GM23248 (cell line): ENCODE measurements around the gene MVB12B. TPM values are rescaled to one million over a fixed set of nuclear protein-coding genes. Genes with fewer than 3 reads are reported as not detected.

Source experiments
- DNase-seq: peaks from one replicate; pipeline ENCODE4 v3.0.0-alpha.2; 2015
- H2AFZ ChIP-seq: fragments of 200-600 bp; sonication (generic); 2 replicates; pipeline ENCODE4 v1.6.1; 2016; ENCODE audit warnings: antibody characterized with exemption
- H3F3A ChIP-seq: fragments of 200-600 bp; sonication (generic); 2 replicates; pipeline ENCODE4 v1.6.1; 2016; ENCODE audit warnings: mild to moderate bottlenecking, antibody characterized with exemption, mixed run types; ENCODE audit not compliant: insufficient read depth
- H3K27ac ChIP-seq: fragments of 200-600 bp; sonication (generic); 2 replicates; pipeline ENCODE4 v1.5.1; 2016; ENCODE audit warnings: mild to moderate bottlenecking
- H3K27me3 ChIP-seq: fragments of 200-600 bp; sonication (generic); replicated peaks from 2 replicates; pipeline ENCODE4 v1.6.1; 2016; ENCODE audit warnings: mild to moderate bottlenecking; ENCODE audit not compliant: insufficient read depth
- H3K36me3 ChIP-seq: fragments of 200-600 bp; sonication (generic); 2 replicates; pipeline ENCODE4 v1.6.1; 2016; ENCODE audit warnings: low read depth, mild to moderate bottlenecking
- H3K4me1 ChIP-seq: fragments of 200-600 bp; sonication (generic); 2 replicates; pipeline ENCODE4 v1.6.1; 2016; ENCODE audit warnings: mild to moderate bottlenecking; ENCODE audit not compliant: insufficient read depth
- H3K4me2 ChIP-seq: fragments of 200-600 bp; sonication (generic); one replicate; pipeline ENCODE4 v1.6.1; 2016; ENCODE audit warnings: mild to moderate bottlenecking; ENCODE audit not compliant: unreplicated experiment
- H3K4me3 ChIP-seq: fragments of 200-600 bp; sonication (generic); 2 replicates; pipeline ENCODE4 v1.5.1; 2016; ENCODE audit warnings: mild to moderate bottlenecking
- H3K79me2 ChIP-seq: fragments of 200-600 bp; sonication (generic); 2 replicates; pipeline ENCODE4 v1.6.1; 2016; ENCODE audit warnings: mild to moderate bottlenecking; ENCODE audit not compliant: insufficient read depth
- H3K9ac ChIP-seq: fragments of 200-600 bp; sonication (generic); 2 replicates; pipeline ENCODE4 v1.6.1; 2016; ENCODE audit warnings: mild to moderate bottlenecking
- H3K9me2 ChIP-seq: fragments of 200-600 bp; sonication (generic); 2 replicates; pipeline ENCODE4 v1.6.1; 2016; ENCODE audit warnings: mixed run types, mild to moderate bottlenecking, moderate library complexity; ENCODE audit not compliant: insufficient read depth
- H3K9me3 ChIP-seq: fragments of 200-600 bp; sonication (generic); one replicate; pipeline ENCODE4 v1.6.1; 2017; ENCODE audit warnings: low read depth
- H4K20me1 ChIP-seq: fragments of 200-600 bp; sonication (generic); 2 replicates; pipeline ENCODE4 v1.6.0; 2016; ENCODE audit not compliant: insufficient read depth
- EZH2 ChIP-seq: fragments of 200-600 bp; sonication (generic); IDR thresholded peaks from 2 replicates; pipeline ENCODE4 v1.6.1; 2018; ENCODE audit warnings: antibody characterized with exemption, mild to moderate bottlenecking; ENCODE audit not compliant: insufficient read depth, poor library complexity, severe bottlenecking
- EZH2phosphoT487 ChIP-seq: fragments of 200-600 bp; sonication (generic); IDR thresholded peaks from 2 replicates; pipeline ENCODE4 v1.6.1; 2018; ENCODE audit warnings: antibody characterized with exemption, moderate library complexity, mild to moderate bottlenecking, low read depth; ENCODE audit not compliant: insufficient read depth
- WGBS, 2 experiments: methylation state at CpG; one replicate each; pipeline ENCODE4 v1.1.6; 2015 to 2017; ENCODE audit warnings: low lambda C conversion rate in 2 of 2, low coverage in 1 of 2; ENCODE audit errors: missing lambda C conversion rate in 2 of 2; 5-methylcytosine and 5-hydroxymethylcytosine counted together
- in situ Hi-C: fragments of 300-500 bp; cut with MboI; formaldehyde crosslinking; loops from 2 replicates; pipeline ENCODE4 v1.15.0; 2020
- polyA plus RNA-seq: library from polyadenylated mRNA; unstranded; fragments of >200 nt; fragmentation: Nextera tagmentation; extraction: Ambion mirVana; gene quantifications from 2 replicates; pipeline ENCODE4 v1.2.1, GENCODE V29; 2016
- total RNA-seq: library from RNA; depleted of rRNA; stranded (reverse); fragments of >200 nt; shearing (Covaris generic); gene quantifications from 2 replicates; pipeline ENCODE4 v1.2.3, GENCODE V29; 2014

The MVB12B gene
- total and polyA plus RNA-seq, 2 experiments from 2014 or later, result 2.4 to 5.5 TPM

DNA sequence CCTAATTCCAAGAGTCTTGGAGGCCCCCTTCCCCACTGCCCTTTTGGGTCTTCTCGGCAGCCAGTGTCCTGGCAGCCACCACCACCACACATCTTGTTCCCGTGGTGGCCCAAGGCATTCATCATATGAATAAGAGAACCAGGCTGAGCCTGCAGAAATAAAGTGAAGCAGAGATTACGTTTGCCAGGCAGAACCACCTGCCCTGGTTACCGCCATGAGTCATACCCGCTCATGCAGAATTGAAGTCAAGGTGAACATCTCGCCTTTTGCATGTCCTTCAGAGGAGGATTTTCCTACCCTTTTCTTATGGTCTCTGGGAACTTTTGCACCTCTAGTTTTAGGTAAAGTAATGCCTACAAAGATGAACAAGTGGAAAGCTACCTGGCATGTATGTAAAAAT is 167.6 kb downstream of the MVB12B start:
- no peak overlapping the region for H3K9ac ChIP-seq
- no peaks in the 10 kb centered on the region for H4K20me1 ChIP-seq
- H3K9me2 ChIP-seq, result no peaks in the 10 kb centered on the region
- H3K4me3 ChIP-seq, result no peak overlapping the region
- in situ Hi-C loops, result loop anchor here (10.0 kb wide), 1 partner anchor 189 kb away; no protein-coding TSS in a partner anchor
- H3K27me3 ChIP-seq, result no peaks in the 10 kb centered on the region
- no peak overlapping the region for H2AFZ ChIP-seq
- H3K27ac ChIP-seq, result no peak overlapping the region
- no peaks in the 10 kb centered on the region for H3K36me3 ChIP-seq
- H3F3A ChIP-seq, result no peaks in the 10 kb centered on the region
- DNase-seq, result no peak
- no peaks in the 10 kb centered on the region for H3K4me1 ChIP-seq
- H3K4me2 ChIP-seq, result no peak overlapping the region
- 87 to 91% methylated on average over 6 of the region's 6 CpGs for WGBS, 2 experiments
- H3K79me2 ChIP-seq, result no peaks in the 10 kb centered on the region
- TF ChIP-seq EZH2phosphoT487 (no peak), EZH2 (no peak)
- H3K9me3 ChIP-seq, result no peaks in the 10 kb centered on the region

DNA sequence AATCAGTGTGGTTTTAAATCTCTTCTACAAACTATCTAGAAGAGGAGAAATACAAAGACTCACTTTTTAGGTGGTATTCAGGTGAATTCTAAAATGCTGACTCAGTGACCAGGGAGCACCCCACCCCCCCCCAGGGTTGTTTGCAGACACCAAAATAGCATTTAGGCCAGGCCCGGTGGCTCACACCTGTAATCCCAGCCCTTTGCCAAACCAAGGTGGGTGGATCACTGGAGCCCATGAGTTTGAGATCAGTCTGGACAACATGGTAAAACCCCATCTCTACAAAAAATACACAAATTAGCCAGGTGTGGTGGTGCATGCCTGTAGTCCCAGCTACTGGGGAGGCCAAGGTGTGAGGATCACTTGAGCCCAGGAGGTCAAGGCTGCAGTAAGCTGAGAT is 168.1 kb downstream of the MVB12B start:
- Histone ChIP-seq H3K4me1 (no peaks in the 10 kb centered on the region), H3K27me3 (no peaks in the 10 kb centered on the region), H3K79me2 (no peaks in the 10 kb centered on the region), H3K4me2 (no peak overlapping the region), H3K4me3 (no peak overlapping the region), H4K20me1 (no peaks in the 10 kb centered on the region), H3K9me3 (no peaks in the 10 kb centered on the region), H3F3A (no peaks in the 10 kb centered on the region), H2AFZ (no peak overlapping the region), H3K9me2 (no peaks in the 10 kb centered on the region), H3K27ac (no peak overlapping the region), H3K9ac (no peak overlapping the region), H3K36me3 (no peaks in the 10 kb centered on the region)
- TF ChIP-seq EZH2phosphoT487, result no peak
- TF ChIP-seq EZH2, result no peak
- in situ Hi-C loops, result loop anchor here (10.0 kb wide), 1 partner anchor 190 kb away; no protein-coding TSS in a partner anchor
- 91 to 100% methylated on average over 1 of the region's 1 CpG for WGBS, 2 experiments
- no peak for DNase-seq

DNA sequence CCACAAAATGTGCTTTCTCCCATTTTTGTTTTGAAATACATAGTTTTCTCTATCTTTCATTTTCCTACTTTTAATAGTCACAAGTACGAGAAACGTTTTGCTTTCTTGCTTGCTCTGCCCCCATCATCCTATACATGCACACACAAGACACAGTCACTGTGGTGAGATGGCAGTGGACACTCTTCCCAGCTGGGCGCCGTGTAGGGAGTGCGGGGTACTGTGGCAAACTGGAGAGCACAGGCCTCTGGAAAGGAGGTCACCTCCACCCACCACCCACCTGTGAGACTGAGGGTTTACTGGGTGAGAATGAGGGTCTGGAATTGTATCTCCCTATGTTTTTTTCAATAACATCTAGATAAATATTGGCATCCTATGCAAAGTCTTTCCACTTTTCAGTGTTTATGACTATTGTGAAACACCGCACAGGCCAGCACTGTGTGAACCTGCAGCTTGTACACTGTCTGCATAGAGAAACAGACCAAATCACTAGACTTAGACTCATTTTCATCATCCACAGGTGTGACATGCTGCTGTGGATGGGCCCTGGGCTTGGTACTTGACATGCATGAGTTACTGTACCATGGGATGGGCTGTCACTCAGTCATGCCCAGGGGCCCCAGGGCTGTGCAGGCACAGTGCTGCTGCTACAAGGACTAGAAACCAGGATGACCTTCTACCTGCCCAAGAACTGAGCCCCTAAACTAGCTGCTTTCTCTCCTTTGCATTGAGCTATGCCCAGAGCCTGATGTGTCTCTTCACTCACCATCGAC is 169.0 kb downstream of the MVB12B start:
- in situ Hi-C loops, result loop anchor here (10.0 kb wide), 1 partner anchor 191 kb away; no protein-coding TSS in a partner anchor
- no peaks in the 10 kb centered on the region for H3K4me1 ChIP-seq
- H3K36me3 ChIP-seq, result no peaks in the 10 kb centered on the region
- 87 to 88% methylated on average over 6 to 7 of the region's 7 CpGs for WGBS, 2 experiments
- no peaks in the 10 kb centered on the region for H3F3A ChIP-seq
- H3K27me3 ChIP-seq, result no peaks in the 10 kb centered on the region
- no peak for TF ChIP-seq EZH2
- no peak for TF ChIP-seq EZH2phosphoT487
- H3K9me2 ChIP-seq, result no peaks in the 10 kb centered on the region
- no peak for DNase-seq
- H3K4me3 ChIP-seq, result no peak overlapping the region
- no peak overlapping the region for H3K27ac ChIP-seq
- no peak overlapping the region for H2AFZ ChIP-seq
- no peaks in the 10 kb centered on the region for H3K9me3 ChIP-seq
- no peaks in the 10 kb centered on the region for H3K79me2 ChIP-seq
- H4K20me1 ChIP-seq, result no peaks in the 10 kb centered on the region
- no peak overlapping the region for H3K9ac ChIP-seq
- no peak overlapping the region for H3K4me2 ChIP-seq

DNA sequence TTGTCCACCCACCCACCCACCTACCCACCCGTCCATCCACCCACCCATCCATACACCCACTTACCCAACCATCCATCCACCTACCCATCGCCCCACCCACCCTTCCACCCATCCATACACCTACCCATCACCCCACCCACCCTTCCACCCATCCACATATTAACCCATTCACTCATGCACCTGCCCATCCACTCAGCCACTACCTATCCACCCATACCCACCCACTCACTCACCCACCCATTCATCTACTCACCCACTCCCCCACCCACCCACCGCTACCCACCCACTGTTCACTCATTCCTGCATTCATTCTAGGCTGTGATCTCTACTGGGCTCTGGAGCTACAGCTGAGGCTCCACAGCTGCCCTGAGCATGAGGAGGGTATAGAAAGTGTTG is 169.6 kb downstream of the MVB12B start:
- Histone ChIP-seq H3K36me3 (no peaks in the 10 kb centered on the region), H3K27me3 (no peaks in the 10 kb centered on the region), H3K9me2 (no peaks in the 10 kb centered on the region), H3K4me2 (no peak overlapping the region), H3K9ac (no peak overlapping the region), H3K79me2 (no peaks in the 10 kb centered on the region), H3F3A (no peaks in the 10 kb centered on the region), H3K4me1 (no peaks in the 10 kb centered on the region), H3K9me3 (no peaks in the 10 kb centered on the region), H4K20me1 (no peaks in the 10 kb centered on the region), H3K4me3 (no peak overlapping the region), H2AFZ (no peak overlapping the region), H3K27ac (no peak overlapping the region)
- no peak for TF ChIP-seq EZH2phosphoT487
- no peak for TF ChIP-seq EZH2
- DNase-seq, result no peak
- 67 to 79% methylated on average over 1 to 3 of the region's 3 CpGs for WGBS, 2 experiments
- in situ Hi-C loops, result loop anchor here (10.0 kb wide), 1 partner anchor 191 kb away; no protein-coding TSS in a partner anchor
